HEK293 (cell line): ENCODE results near the gene METTL2A.

Experiments
- FEZF1 ChIP-seq: fragments of 450-650 bp; formaldehyde crosslinking; IDR thresholded peaks from 2 replicates; pipeline ENCODE4 v1.5.1; 2016; ENCODE audit warnings: missing biosample characterization, missing genetic modification characterization
- GLIS1 ChIP-seq: fragments of 450-650 bp; formaldehyde crosslinking; IDR thresholded peaks from 2 replicates; pipeline ENCODE4 v1.5.1; 2016; ENCODE audit warnings: missing biosample characterization, missing genetic modification characterization
- GLIS2 ChIP-seq: fragments of 450-650 bp; formaldehyde crosslinking; IDR thresholded peaks from 2 replicates; pipeline ENCODE4 v1.5.1; 2016; ENCODE audit warnings: missing biosample characterization, missing genetic modification characterization
- MYNN ChIP-seq: fragments of 450-650 bp; formaldehyde crosslinking; IDR thresholded peaks from 2 replicates; pipeline ENCODE4 v1.5.1; 2016; ENCODE audit warnings: missing biosample characterization, missing genetic modification characterization, borderline replicate concordance
- OSR2 ChIP-seq: fragments of 450-650 bp; formaldehyde crosslinking; IDR thresholded peaks from 2 replicates; pipeline ENCODE4 v1.5.1; 2016; ENCODE audit warnings: missing biosample characterization, missing genetic modification characterization
- REPIN1 ChIP-seq: fragments of 450-650 bp; formaldehyde crosslinking; IDR thresholded peaks from 2 replicates; pipeline ENCODE4 v1.5.1; 2017; ENCODE audit warnings: missing biosample characterization, missing genetic modification characterization, low read depth
- WT1 ChIP-seq: fragments of 450-650 bp; formaldehyde crosslinking; IDR thresholded peaks from 2 replicates; pipeline ENCODE4 v1.5.1; 2016; ENCODE audit warnings: missing biosample characterization, missing genetic modification characterization
- ZBTB17 ChIP-seq: fragments of 450-650 bp; formaldehyde crosslinking; IDR thresholded peaks from 2 replicates; pipeline ENCODE4 v1.5.1; 2016; ENCODE audit warnings: missing biosample characterization, missing genetic modification characterization
- ZBTB21 ChIP-seq: fragments of 450-650 bp; formaldehyde crosslinking; IDR thresholded peaks from 2 replicates; pipeline ENCODE4 v1.5.1; 2017; ENCODE audit warnings: missing biosample characterization, missing genetic modification characterization
- ZEB2 ChIP-seq: fragments of 450-650 bp; formaldehyde crosslinking; IDR thresholded peaks from 2 replicates; pipeline ENCODE4 v1.5.1; 2016; ENCODE audit warnings: missing biosample characterization, missing genetic modification characterization
- ZNF214 ChIP-seq: fragments of 450-650 bp; formaldehyde crosslinking; IDR thresholded peaks from 2 replicates; pipeline ENCODE4 v1.5.1; 2017; ENCODE audit warnings: missing biosample characterization, mild to moderate bottlenecking, missing genetic modification characterization, borderline replicate concordance
- ZNF24 ChIP-seq: fragments of 450-650 bp; formaldehyde crosslinking; IDR thresholded peaks from 2 replicates; pipeline ENCODE4 v1.5.1; 2016; ENCODE audit warnings: missing biosample characterization, missing genetic modification characterization
- ZNF529 ChIP-seq: fragments of 450-650 bp; formaldehyde crosslinking; IDR thresholded peaks from 2 replicates; pipeline ENCODE4 v1.5.1; 2017; ENCODE audit warnings: missing genetic modification characterization, missing biosample characterization; ENCODE audit not compliant: insufficient replicate concordance
- ZNF561 ChIP-seq: fragments of 450-650 bp; IDR thresholded peaks from 2 replicates; pipeline ENCODE4 v1.5.1; 2018; ENCODE audit warnings: missing biosample characterization, missing genetic modification characterization, borderline replicate concordance
- ZNF623 ChIP-seq: fragments of 450-650 bp; formaldehyde crosslinking; IDR thresholded peaks from 2 replicates; pipeline ENCODE4 v1.5.1; 2016; ENCODE audit warnings: missing biosample characterization, missing genetic modification characterization
- ZNF629 ChIP-seq: fragments of 450-650 bp; formaldehyde crosslinking; IDR thresholded peaks from 2 replicates; pipeline ENCODE4 v1.5.1; 2017; ENCODE audit warnings: missing biosample characterization, missing genetic modification characterization
- ZSCAN16 ChIP-seq: fragments of 450-650 bp; formaldehyde crosslinking; IDR thresholded peaks from 2 replicates; pipeline ENCODE4 v1.5.1; 2016; ENCODE audit warnings: missing biosample characterization, missing genetic modification characterization
- ZSCAN23 ChIP-seq: fragments of 450-650 bp; formaldehyde crosslinking; IDR thresholded peaks from 2 replicates; pipeline ENCODE4 v1.5.1; 2016; ENCODE audit warnings: missing biosample characterization, missing genetic modification characterization
- ZSCAN30 ChIP-seq: fragments of 450-650 bp; IDR thresholded peaks from 2 replicates; pipeline ENCODE4 v1.5.1; 2018; ENCODE audit warnings: missing biosample characterization, mild to moderate bottlenecking, missing genetic modification characterization, moderate library complexity
- TF ChIP-seq, protein P1 (sequence below): fragments of 450-650 bp; formaldehyde crosslinking; IDR thresholded peaks from 2 replicates; pipeline ENCODE4 v1.5.1; 2016; ENCODE audit warnings: missing biosample characterization, missing genetic modification characterization
- TF ChIP-seq, protein P2 (sequence below): fragments of 450-650 bp; formaldehyde crosslinking; IDR thresholded peaks from 2 replicates; pipeline ENCODE4 v1.5.1; 2017; ENCODE audit warnings: missing biosample characterization, missing genetic modification characterization
- TF ChIP-seq, protein P3 (sequence below): fragments of 450-650 bp; formaldehyde crosslinking; IDR thresholded peaks from 2 replicates; pipeline ENCODE4 v1.5.1; 2017; ENCODE audit warnings: missing biosample characterization, mild to moderate bottlenecking, missing genetic modification characterization, moderate library complexity
- TF ChIP-seq, protein P4 (sequence below): fragments of 450-650 bp; formaldehyde crosslinking; IDR thresholded peaks from 2 replicates; pipeline ENCODE4 v1.5.1; 2017; ENCODE audit warnings: missing biosample characterization, missing genetic modification characterization
- TF ChIP-seq, protein P5 (sequence below): fragments of 450-650 bp; formaldehyde crosslinking; IDR thresholded peaks from 2 replicates; pipeline ENCODE4 v1.5.1; 2016; ENCODE audit warnings: missing biosample characterization, missing genetic modification characterization
- TF ChIP-seq, protein P6 (sequence below): fragments of 450-650 bp; formaldehyde crosslinking; IDR thresholded peaks from 2 replicates; pipeline ENCODE4 v1.5.1; 2016; ENCODE audit warnings: missing biosample characterization, missing genetic modification characterization
- TF ChIP-seq, protein P7 (sequence below): fragments of 450-650 bp; formaldehyde crosslinking; IDR thresholded peaks from 2 replicates; pipeline ENCODE4 v1.5.1; 2017; ENCODE audit warnings: missing biosample characterization, missing genetic modification characterization
- TF ChIP-seq, protein P8 (sequence below): fragments of 450-650 bp; formaldehyde crosslinking; IDR thresholded peaks from 2 replicates; pipeline ENCODE4 v1.5.1; 2016; ENCODE audit warnings: missing biosample characterization, missing genetic modification characterization

METTL2A gene

DNA sequence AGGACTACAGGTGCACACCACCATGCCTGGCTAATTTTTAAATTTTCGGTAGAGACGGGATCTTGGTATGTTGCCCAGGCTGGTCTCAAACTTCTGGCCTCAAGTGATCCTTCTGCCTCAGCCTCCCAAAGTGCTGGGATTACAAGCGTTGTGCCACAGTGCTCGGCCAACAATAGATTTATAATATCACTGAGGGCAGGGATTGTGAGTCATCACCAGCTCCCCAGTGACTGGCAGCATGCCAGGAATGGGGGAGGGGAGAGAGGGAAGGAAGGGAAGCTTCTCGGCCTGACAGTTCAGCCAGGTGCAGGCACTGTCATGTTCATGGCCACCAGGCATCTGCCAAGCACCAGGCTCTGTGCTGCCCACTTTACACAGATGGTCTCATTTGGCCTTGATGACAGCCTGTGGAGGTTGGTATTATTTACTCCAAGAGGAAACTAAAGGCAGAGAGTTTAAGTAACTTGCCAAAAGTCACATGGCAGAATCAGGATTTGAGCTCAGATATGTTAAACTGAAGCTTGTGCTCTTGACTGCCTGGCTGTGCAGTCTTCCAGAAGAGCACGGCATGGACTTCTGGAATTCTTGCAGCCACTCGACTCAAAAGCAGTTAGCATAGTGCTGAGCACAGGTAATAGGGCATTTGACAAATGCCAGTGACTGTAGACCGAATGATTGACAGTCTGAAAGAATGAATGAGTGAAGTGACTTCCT, 47.1 kb downstream of the METTL2A start (continued):
- TF ChIP-seq, protein P1, sequence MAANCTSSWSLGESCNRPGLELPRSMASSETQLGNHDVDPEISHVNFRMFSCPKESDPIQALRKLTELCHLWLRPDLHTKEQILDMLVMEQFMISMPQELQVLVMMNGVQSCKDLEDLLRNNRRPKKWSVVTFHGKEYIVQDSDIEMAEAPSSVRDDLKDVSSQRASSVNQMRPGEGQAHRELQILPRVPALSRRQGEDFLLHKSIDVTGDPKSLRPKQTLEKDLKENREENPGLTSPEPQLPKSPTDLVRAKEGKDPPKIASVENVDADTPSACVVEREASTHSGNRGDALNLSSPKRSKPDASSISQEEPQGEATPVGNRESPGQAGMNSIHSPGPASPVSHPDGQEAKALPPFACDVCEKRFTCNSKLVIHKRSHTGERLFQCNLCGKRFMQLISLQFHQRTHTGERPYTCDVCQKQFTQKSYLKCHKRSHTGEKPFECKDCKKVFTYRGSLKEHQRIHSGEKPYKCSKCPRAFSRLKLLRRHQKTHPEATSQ (tag by site-specific recombination): 0 out of 2 replicates have a peak, but pooled peaks have one; percentile 11
- peak; percentile 53 for TF ChIP-seq FEZF1 (tag by site-specific recombination)
- TF ChIP-seq GLIS1 (tag by site-specific recombination): peak; percentile 91
- TF ChIP-seq ZNF623 (tag by site-specific recombination): 0 out of 2 replicates have a peak, but pooled peaks have one; percentile 17
- TF ChIP-seq, protein P2, sequence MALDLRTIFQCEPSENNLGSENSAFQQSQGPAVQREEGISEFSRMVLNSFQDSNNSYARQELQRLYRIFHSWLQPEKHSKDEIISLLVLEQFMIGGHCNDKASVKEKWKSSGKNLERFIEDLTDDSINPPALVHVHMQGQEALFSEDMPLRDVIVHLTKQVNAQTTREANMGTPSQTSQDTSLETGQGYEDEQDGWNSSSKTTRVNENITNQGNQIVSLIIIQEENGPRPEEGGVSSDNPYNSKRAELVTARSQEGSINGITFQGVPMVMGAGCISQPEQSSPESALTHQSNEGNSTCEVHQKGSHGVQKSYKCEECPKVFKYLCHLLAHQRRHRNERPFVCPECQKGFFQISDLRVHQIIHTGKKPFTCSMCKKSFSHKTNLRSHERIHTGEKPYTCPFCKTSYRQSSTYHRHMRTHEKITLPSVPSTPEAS (tag by site-specific recombination): peak; percentile 32; the same call in 1 of the 2 replicates
- peak; percentile 81 for TF ChIP-seq ZNF629 (tag by site-specific recombination)
- peak; percentile 79 for TF ChIP-seq ZSCAN30
- 0 out of 2 replicates have a peak, but pooled peaks have one; percentile 35 for TF ChIP-seq REPIN1 (tag by site-specific recombination)
- peak; percentile 84 for TF ChIP-seq WT1 (tag by site-specific recombination)
- peak; percentile 92 for TF ChIP-seq ZNF24 (tag by site-specific recombination)
- TF ChIP-seq ZNF214 (tag by site-specific recombination): peak; percentile 48; the same call in 1 of the 2 replicates
- TF ChIP-seq, protein P3, sequence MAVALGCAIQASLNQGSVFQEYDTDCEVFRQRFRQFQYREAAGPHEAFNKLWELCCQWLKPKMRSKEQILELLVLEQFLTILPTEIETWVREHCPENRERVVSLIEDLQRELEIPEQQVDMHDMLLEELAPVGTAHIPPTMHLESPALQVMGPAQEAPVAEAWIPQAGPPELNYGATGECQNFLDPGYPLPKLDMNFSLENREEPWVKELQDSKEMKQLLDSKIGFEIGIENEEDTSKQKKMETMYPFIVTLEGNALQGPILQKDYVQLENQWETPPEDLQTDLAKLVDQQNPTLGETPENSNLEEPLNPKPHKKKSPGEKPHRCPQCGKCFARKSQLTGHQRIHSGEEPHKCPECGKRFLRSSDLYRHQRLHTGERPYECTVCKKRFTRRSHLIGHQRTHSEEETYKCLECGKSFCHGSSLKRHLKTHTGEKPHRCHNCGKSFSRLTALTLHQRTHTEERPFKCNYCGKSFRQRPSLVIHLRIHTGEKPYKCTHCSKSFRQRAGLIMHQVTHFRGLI (tag by site-specific recombination): peak; percentile 70; the same call in 1 of the 2 replicates
- TF ChIP-seq ZSCAN23 (tag by site-specific recombination): 0 out of 2 replicates have a peak, but pooled peaks have one; percentile 73
- peak; percentile 82 for TF ChIP-seq ZBTB17 (tag by site-specific recombination)
- TF ChIP-seq, protein P4, sequence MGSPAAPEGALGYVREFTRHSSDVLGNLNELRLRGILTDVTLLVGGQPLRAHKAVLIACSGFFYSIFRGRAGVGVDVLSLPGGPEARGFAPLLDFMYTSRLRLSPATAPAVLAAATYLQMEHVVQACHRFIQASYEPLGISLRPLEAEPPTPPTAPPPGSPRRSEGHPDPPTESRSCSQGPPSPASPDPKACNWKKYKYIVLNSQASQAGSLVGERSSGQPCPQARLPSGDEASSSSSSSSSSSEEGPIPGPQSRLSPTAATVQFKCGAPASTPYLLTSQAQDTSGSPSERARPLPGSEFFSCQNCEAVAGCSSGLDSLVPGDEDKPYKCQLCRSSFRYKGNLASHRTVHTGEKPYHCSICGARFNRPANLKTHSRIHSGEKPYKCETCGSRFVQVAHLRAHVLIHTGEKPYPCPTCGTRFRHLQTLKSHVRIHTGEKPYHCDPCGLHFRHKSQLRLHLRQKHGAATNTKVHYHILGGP (tag by site-specific recombination): peak; percentile 41; the same call in 1 of the 2 replicates
- 0 out of 2 replicates have a peak, but pooled peaks have one; percentile 14 for TF ChIP-seq MYNN (tag by site-specific recombination)
- TF ChIP-seq, protein P5, sequence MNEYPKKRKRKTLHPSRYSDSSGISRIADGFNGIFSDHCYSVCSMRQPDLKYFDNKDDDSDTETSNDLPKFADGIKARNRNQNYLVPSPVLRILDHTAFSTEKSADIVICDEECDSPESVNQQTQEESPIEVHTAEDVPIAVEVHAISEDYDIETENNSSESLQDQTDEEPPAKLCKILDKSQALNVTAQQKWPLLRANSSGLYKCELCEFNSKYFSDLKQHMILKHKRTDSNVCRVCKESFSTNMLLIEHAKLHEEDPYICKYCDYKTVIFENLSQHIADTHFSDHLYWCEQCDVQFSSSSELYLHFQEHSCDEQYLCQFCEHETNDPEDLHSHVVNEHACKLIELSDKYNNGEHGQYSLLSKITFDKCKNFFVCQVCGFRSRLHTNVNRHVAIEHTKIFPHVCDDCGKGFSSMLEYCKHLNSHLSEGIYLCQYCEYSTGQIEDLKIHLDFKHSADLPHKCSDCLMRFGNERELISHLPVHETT (tag by site-specific recombination): peak; percentile 71; the same call in 1 of the 2 replicates
- peak; percentile 48; the same call in 1 of the 2 replicates for TF ChIP-seq OSR2 (tag by site-specific recombination)
- TF ChIP-seq, protein P6, sequence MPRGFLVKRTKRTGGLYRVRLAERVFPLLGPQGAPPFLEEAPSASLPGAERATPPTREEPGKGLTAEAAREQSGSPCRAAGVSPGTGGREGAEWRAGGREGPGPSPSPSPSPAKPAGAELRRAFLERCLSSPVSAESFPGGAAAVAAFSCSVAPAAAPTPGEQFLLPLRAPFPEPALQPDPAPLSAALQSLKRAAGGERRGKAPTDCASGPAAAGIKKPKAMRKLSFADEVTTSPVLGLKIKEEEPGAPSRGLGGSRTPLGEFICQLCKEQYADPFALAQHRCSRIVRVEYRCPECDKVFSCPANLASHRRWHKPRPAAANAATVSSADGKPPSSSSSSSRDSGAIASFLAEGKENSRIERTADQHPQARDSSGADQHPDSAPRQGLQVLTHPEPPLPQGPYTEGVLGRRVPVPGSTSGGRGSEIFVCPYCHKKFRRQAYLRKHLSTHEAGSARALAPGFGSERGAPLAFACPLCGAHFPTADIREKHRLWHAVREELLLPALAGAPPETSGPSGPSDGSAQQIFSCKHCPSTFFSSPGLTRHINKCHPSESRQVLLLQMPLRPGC (tag by site-specific recombination): 0 out of 2 replicates have a peak, but pooled peaks have one; percentile 36
- TF ChIP-seq, protein P7, sequence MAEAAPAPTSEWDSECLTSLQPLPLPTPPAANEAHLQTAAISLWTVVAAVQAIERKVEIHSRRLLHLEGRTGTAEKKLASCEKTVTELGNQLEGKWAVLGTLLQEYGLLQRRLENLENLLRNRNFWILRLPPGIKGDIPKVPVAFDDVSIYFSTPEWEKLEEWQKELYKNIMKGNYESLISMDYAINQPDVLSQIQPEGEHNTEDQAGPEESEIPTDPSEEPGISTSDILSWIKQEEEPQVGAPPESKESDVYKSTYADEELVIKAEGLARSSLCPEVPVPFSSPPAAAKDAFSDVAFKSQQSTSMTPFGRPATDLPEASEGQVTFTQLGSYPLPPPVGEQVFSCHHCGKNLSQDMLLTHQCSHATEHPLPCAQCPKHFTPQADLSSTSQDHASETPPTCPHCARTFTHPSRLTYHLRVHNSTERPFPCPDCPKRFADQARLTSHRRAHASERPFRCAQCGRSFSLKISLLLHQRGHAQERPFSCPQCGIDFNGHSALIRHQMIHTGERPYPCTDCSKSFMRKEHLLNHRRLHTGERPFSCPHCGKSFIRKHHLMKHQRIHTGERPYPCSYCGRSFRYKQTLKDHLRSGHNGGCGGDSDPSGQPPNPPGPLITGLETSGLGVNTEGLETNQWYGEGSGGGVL: peak; percentile 51; the same call in 1 of the 2 replicates
- TF ChIP-seq ZNF529 (tag by site-specific recombination): peak; percentile 46
- TF ChIP-seq, protein P8, sequence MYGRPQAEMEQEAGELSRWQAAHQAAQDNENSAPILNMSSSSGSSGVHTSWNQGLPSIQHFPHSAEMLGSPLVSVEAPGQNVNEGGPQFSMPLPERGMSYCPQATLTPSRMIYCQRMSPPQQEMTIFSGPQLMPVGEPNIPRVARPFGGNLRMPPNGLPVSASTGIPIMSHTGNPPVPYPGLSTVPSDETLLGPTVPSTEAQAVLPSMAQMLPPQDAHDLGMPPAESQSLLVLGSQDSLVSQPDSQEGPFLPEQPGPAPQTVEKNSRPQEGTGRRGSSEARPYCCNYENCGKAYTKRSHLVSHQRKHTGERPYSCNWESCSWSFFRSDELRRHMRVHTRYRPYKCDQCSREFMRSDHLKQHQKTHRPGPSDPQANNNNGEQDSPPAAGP (tag by site-specific recombination): peak; percentile 87
- peak; percentile 96 for TF ChIP-seq ZSCAN16
- peak; percentile 87 for TF ChIP-seq ZNF561 (tag by site-specific recombination)
- 0 out of 2 replicates have a peak, but pooled peaks have one; percentile 49 for TF ChIP-seq ZBTB21 (tag by site-specific recombination)
- peak; percentile 95 for TF ChIP-seq ZEB2
- TF ChIP-seq GLIS2 (tag by site-specific recombination): peak; percentile 52; the same call in 1 of the 2 replicates
